Ascending aorta (tissue), 2 donors: ENCODE measurements around the gene PCBP3. TPM values are rescaled to one million over a fixed set of nuclear protein-coding genes. Genes with fewer than 3 reads are reported as not detected.

Experiments used
- DNase-seq, 2 donors: peaks; one replicate each; pipeline ENCODE4 v3.0.0-alpha.2; 2019; ENCODE audit warnings: low spot score in 2 of 2
- H3K27ac ChIP-seq, 2 donors: fragments of 200-600 bp; sonication (generic); one replicate each; pipeline ENCODE4 v1.5.1; 2016 to 2017; ENCODE audit warnings: mild to moderate bottlenecking in 1 of 2
- H3K27me3 ChIP-seq: fragments of 200-600 bp; sonication (generic); one replicate; pipeline ENCODE4 v1.5.1; 2017
- H3K36me3 ChIP-seq, 2 donors: fragments of 200-600 bp; sonication (generic); one replicate each; pipeline ENCODE4 v1.5.1; 2016
- H3K4me1 ChIP-seq, 2 donors: fragments of 200-600 bp; sonication (generic); one replicate each; pipeline ENCODE4 v1.5.1; 2016 to 2017; ENCODE audit warnings: mild to moderate bottlenecking in 1 of 2
- H3K4me3 ChIP-seq, 2 donors: fragments of 200-600 bp; sonication (generic); one replicate each; pipeline ENCODE4 v1.5.1; 2016 to 2017; ENCODE audit warnings: mild to moderate bottlenecking in 1 of 2
- H3K9me3 ChIP-seq, 2 donors: fragments of 200-600 bp; sonication (generic); one replicate each; pipeline ENCODE4 v1.5.1; 2016
- CTCF ChIP-seq, 3 experiments: fragments of 200-600 bp in 2 of 3; fragments of 450-650 bp in 1 of 3; sonication (generic) in 2 of 3; IDR thresholded peaks; one replicate each; pipeline ENCODE4 v1.5.1; 2016 to 2019; ENCODE audit warnings: antibody characterized with exemption in 3 of 3, mild to moderate bottlenecking in 1 of 3, moderate library complexity in 1 of 3
- intact Hi-C: fragments of 100-400 bp; cut with DNase I; formaldehyde crosslinking; loops from one replicate; pipeline ENCODE4 v1.15.1; 2023
- total RNA-seq: library from RNA; depleted of rRNA; stranded (reverse); fragments of >200 nt; gene quantifications from one replicate; pipeline ENCODE4 v1.1.0, GENCODE V29; 2016

The PCBP3 gene
- total RNA-seq, 1 donor from 2014 or later: not detected

DNA sequence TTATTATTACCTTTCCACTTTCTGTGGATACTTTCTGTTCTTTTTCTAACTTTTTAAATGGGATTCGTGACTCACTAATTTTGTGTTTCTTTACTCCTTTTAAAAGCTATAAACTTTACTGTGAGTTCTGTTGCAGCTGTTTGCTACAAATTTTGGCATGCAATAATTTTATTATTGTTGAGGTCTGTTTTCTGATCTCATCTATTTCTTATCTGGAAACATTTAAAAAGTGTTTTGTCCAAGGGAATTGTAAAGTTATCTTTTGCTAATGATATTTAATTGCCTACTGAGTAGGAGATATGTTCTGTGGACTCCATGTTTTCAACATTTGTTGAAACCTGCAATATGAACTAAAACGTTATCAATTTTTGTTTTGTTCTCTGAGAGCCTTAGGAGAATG, 199.9 kb downstream of the PCBP3 start:
- Histone ChIP-seq H3K27ac (no peak overlapping the region), H3K27me3 (no peaks in the 10 kb centered on the region), H3K4me3 (no peak overlapping the region), H3K9me3 (peaks cover 0 to 6% of the 10 kb centered on the region in 2 donors), H3K4me1 (peaks cover 0 to 2% of the 10 kb centered on the region in 2 donors), H3K36me3 (no peaks in the 10 kb centered on the region)
- TF ChIP-seq CTCF (IDR thresholded peaks at IDR 0.05): no peak
- DNase-seq: no peak
- intact Hi-C loops: no loop called here

DNA sequence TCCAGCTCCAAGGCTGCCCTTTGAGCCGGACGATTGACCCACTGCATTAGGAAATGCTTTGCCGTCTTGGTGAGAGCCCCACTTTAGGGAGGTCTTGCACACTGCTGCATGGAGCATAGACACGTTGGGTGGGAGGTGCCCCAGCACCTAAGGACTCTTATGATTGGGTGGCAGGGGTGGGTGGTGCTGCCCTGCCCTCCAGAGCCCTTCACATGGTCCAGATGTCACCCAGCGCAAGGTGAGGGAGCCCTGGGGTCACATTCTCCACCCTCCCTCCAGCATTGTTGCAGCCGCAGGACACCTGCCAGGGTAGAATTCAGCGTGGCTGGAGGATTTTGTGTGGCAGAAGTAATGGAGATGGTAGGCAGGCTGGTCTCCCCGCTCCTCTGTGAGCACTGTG, 200.7 kb downstream of the PCBP3 start:
- no peak for TF ChIP-seq CTCF (IDR thresholded peaks at IDR 0.05)

DNA sequence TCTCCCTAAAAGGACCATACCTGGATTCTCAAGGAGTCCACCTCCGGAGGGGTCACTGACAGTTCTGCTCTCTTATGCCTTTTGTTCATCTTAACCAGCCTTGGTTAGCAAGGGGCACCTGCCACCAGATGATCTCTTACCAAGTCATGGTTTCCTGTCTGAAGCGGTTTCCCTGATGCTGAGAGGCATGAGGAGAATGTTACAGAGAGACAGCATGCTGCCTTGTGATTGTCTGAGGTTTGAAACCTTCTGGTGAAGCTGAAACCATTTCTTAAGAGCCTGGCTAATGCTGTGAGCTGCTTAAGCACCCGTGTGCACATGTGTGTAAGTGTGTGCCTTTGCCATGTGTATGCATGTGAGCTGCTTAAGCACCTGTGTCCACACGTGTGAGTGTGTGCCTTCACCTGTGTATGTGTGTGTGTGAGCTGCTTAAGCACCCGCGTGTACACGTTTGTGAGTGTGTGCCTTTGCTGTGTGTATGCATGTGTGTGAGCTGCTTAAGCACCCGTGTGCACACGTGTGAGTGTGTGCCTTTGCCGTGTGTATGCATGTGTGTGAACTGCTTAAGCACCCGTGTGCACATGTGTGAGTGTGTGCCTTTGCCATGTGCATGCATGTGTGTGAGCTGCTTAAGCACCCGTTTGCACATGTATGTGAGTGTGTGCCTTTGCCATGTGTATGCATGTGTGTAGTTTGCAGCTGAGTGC, 201.7 kb downstream of the PCBP3 start:
- H3K4me3 ChIP-seq: no peak overlapping the region
- H3K27me3 ChIP-seq: no peaks in the 10 kb centered on the region
- no peak overlapping the region for H3K27ac ChIP-seq
- H3K4me1 ChIP-seq: peaks cover 0 to 2% of the 10 kb centered on the region in 2 donors
- no peaks in the 10 kb centered on the region for H3K36me3 ChIP-seq
- intact Hi-C loops: no loop called here
- DNase-seq: no peak
- peaks cover 0 to 6% of the 10 kb centered on the region in 2 donors for H3K9me3 ChIP-seq
- no peak for TF ChIP-seq CTCF (IDR thresholded peaks at IDR 0.05)

More for the DNA sequence above, 200.7 kb downstream of the PCBP3 start:
- Histone ChIP-seq H3K36me3 (no peaks in the 10 kb centered on the region), H3K27ac (no peak overlapping the region), H3K4me3 (no peak overlapping the region), H3K27me3 (no peaks in the 10 kb centered on the region), H3K4me1 (peaks cover 0 to 2% of the 10 kb centered on the region in 2 donors), H3K9me3 (peaks cover 0 to 6% of the 10 kb centered on the region in 2 donors)
- intact Hi-C loops: no loop called here
- no peak for DNase-seq

DNA sequence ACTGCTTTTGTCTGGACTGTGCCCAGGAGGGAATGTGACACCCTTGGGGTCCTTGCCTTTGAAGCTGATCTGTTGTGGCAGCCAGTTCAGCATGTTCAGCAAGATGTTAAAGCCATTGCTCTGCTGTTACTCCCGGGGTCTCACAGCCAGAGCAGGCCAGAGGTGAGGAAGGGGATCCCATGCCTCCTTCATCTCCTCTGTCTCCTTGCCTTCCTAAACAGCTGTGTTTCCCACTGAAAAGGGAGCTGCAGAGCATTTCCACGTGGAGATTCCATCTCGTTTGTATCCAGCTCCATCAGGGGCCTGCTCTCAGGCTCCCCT, 202.2 kb downstream of the PCBP3 start:
- Histone ChIP-seq H3K9me3 (peaks cover 0 to 4% of the 10 kb centered on the region in 2 donors), H3K36me3 (no peaks in the 10 kb centered on the region), H3K4me1 (peaks cover 0 to 2% of the 10 kb centered on the region in 2 donors), H3K4me3 (no peak overlapping the region), H3K27ac (no peak overlapping the region), H3K27me3 (no peaks in the 10 kb centered on the region)
- TF ChIP-seq CTCF (IDR thresholded peaks at IDR 0.05): no peak
- DNase-seq: no peak
- intact Hi-C loops: no loop called here

GRCh38 chr21:45846373-45847160, 203.0 kb downstream of the PCBP3 start:
- Histone ChIP-seq H3K27me3 (no peaks in the 10 kb centered on the region), H3K27ac (no peak overlapping the region), H3K4me3 (no peak overlapping the region), H3K4me1 (peaks cover 0 to 2% of the 10 kb centered on the region in 2 donors), H3K9me3 (no peaks in the 10 kb centered on the region), H3K36me3 (no peaks in the 10 kb centered on the region)
- no peak for DNase-seq
- intact Hi-C loops: no loop called here
- no peak for TF ChIP-seq CTCF (IDR thresholded peaks at IDR 0.05)
